H9 (cell line): ENCODE results near the gene DNAH8. TPM values are rescaled to one million over a fixed set of nuclear protein-coding genes. Genes with fewer than 3 reads are reported as not detected.

Experiments used
- DNase-seq: peaks from one replicate; pipeline ENCODE4 v3.0.0-alpha.2; 2017
- H2AFZ ChIP-seq: one replicate; pipeline ENCODE4 v1.6.1; 2013; ENCODE audit warnings: mild to moderate bottlenecking, low read length, control low read depth, moderate library complexity
- H2AK5ac ChIP-seq: 2 replicates; pipeline ENCODE4 v1.6.1; 2013; ENCODE audit warnings: low read length, control low read depth, mixed read lengths; ENCODE audit not compliant: insufficient read length
- H2BK120ac ChIP-seq: one replicate; pipeline ENCODE4 v1.6.1; 2013; ENCODE audit warnings: low read depth, mild to moderate bottlenecking, low read length, control low read depth, inconsistent platforms; ENCODE audit not compliant: poor library complexity, severe bottlenecking
- H2BK12ac ChIP-seq: 2 replicates; pipeline ENCODE4 v1.6.1; 2013; ENCODE audit warnings: low read length, control low read depth, mixed read lengths, low read depth; ENCODE audit not compliant: insufficient read length
- H2BK15ac ChIP-seq: 2 replicates; pipeline ENCODE4 v1.6.1; 2013; ENCODE audit warnings: low read depth, low read length, control low read depth
- H2BK20ac ChIP-seq: one replicate; pipeline ENCODE4 v1.6.1; 2013; ENCODE audit warnings: low read depth, mild to moderate bottlenecking, low read length, control low read depth, inconsistent platforms; ENCODE audit not compliant: poor library complexity, severe bottlenecking
- H2BK5ac ChIP-seq: 2 replicates; pipeline ENCODE4 v1.6.1; 2013; ENCODE audit warnings: low read length, control low read depth, mixed read lengths; ENCODE audit not compliant: insufficient read length
- H3K14ac ChIP-seq: 2 replicates; pipeline ENCODE4 v1.6.1; 2013; ENCODE audit warnings: low read length, control low read depth; ENCODE audit not compliant: insufficient read depth
- H3K18ac ChIP-seq: 2 replicates; pipeline ENCODE4 v1.6.1; 2013; ENCODE audit warnings: low read depth, mild to moderate bottlenecking, mixed read lengths, low read length, control low read depth; ENCODE audit not compliant: insufficient read length
- H3K23ac ChIP-seq: 2 replicates; pipeline ENCODE4 v1.6.1; 2013; ENCODE audit warnings: low read length, control low read depth, mixed read lengths, low read depth; ENCODE audit not compliant: insufficient read length
- H3K23me2 ChIP-seq: 2 replicates; pipeline ENCODE4 v1.6.1; 2013; ENCODE audit warnings: low read depth, mild to moderate bottlenecking, mixed read lengths, low read length, control low read depth; ENCODE audit not compliant: insufficient read length, poor library complexity, severe bottlenecking
- H3K27ac ChIP-seq: 2 replicates; pipeline ENCODE4 v1.5.1; 2013; ENCODE audit warnings: low read length, control low read depth, mixed read lengths, low read depth; ENCODE audit not compliant: insufficient read length
- H3K27me3 ChIP-seq: 2 replicates; pipeline ENCODE4 v1.6.1; 2013; ENCODE audit warnings: low read length, control low read depth, inconsistent platforms; ENCODE audit not compliant: insufficient read depth
- H3K4ac ChIP-seq: 2 replicates; pipeline ENCODE4 v1.6.1; 2013; ENCODE audit warnings: low read depth, mild to moderate bottlenecking, control low read depth, inconsistent platforms, low read length, moderate library complexity
- H3K4me1 ChIP-seq: 2 replicates; pipeline ENCODE4 v1.6.1; 2013; ENCODE audit warnings: low read length, control low read depth, inconsistent platforms; ENCODE audit not compliant: insufficient read depth
- H3K4me2 ChIP-seq: 2 replicates; pipeline ENCODE4 v1.6.1; 2013; ENCODE audit warnings: low read length, control low read depth, mixed read lengths; ENCODE audit not compliant: insufficient read length, insufficient read depth
- H3K56ac ChIP-seq: 2 replicates; pipeline ENCODE4 v1.6.1; 2013; ENCODE audit warnings: low read depth, mild to moderate bottlenecking, mixed read lengths, low read length, control low read depth; ENCODE audit not compliant: insufficient read length
- H3K79me1 ChIP-seq: 2 replicates; pipeline ENCODE4 v1.6.1; 2013; ENCODE audit warnings: low read depth, mild to moderate bottlenecking, moderate library complexity, low read length, control low read depth, inconsistent platforms; ENCODE audit not compliant: insufficient read depth, poor library complexity, severe bottlenecking
- H3K79me2 ChIP-seq: 2 replicates; pipeline ENCODE4 v1.6.1; 2013; ENCODE audit warnings: low read length, control low read depth, inconsistent platforms; ENCODE audit not compliant: insufficient read depth
- H3K9ac ChIP-seq: 2 replicates; pipeline ENCODE4 v1.6.1; 2013; ENCODE audit warnings: low read length, control low read depth, mixed read lengths; ENCODE audit not compliant: insufficient read length; ENCODE audit errors: extremely low read depth
- H3K9me3 ChIP-seq: one replicate; pipeline ENCODE4 v1.6.1; 2013; ENCODE audit warnings: low read depth, low read length, inconsistent platforms; ENCODE audit not compliant: control insufficient read depth
- H3T11ph ChIP-seq: one replicate; pipeline ENCODE4 v1.6.1; 2013; ENCODE audit warnings: mild to moderate bottlenecking, low read length, control low read depth, inconsistent platforms
- H4K20me1 ChIP-seq: one replicate; pipeline ENCODE4 v1.6.1; 2013; ENCODE audit not compliant: control insufficient read depth, insufficient read length, insufficient read depth
- H4K5ac ChIP-seq: 2 replicates; pipeline ENCODE4 v1.6.1; 2013; ENCODE audit warnings: low read depth, mild to moderate bottlenecking, mixed read lengths, low read length, control low read depth; ENCODE audit not compliant: insufficient read length
- H4K8ac ChIP-seq: replicated peaks from 2 replicates; pipeline ENCODE4 v1.6.1; 2013; ENCODE audit warnings: low read length, control low read depth, mixed read lengths, low read depth; ENCODE audit not compliant: insufficient read length
- H4K91ac ChIP-seq: 2 replicates; pipeline ENCODE4 v1.6.1; 2013; ENCODE audit warnings: low read depth, mild to moderate bottlenecking, moderate library complexity, mixed read lengths, low read length, control low read depth; ENCODE audit not compliant: insufficient read length
- H3K27ac Mint-ChIP-seq, 3 experiments: 2 replicates in 2 of 3; 3 replicates in 1 of 3; pipeline ENCODE4 v1.8.0; 2020 to 2021; ENCODE audit warnings: mixed read lengths in 3 of 3, mild to moderate bottlenecking in 1 of 3, moderate library complexity in 1 of 3
- H3K27me3 Mint-ChIP-seq: 2 replicates; pipeline ENCODE4 v1.8.0; 2021; ENCODE audit warnings: low read depth, mild to moderate bottlenecking, moderate library complexity, mixed read lengths
- H3K36me3 Mint-ChIP-seq, 3 experiments: 2 replicates in 2 of 3; 3 replicates in 1 of 3; pipeline ENCODE4 v1.8.0; 2020 to 2021; ENCODE audit warnings: low read depth in 3 of 3, mixed read lengths in 3 of 3; ENCODE audit not compliant: insufficient read depth in 1 of 3
- H3K4me1 Mint-ChIP-seq, 2 experiments: 2 replicates each; pipeline ENCODE4 v1.8.0; 2020; ENCODE audit warnings: mixed read lengths in 2 of 2
- H3K4me3 Mint-ChIP-seq, 2 experiments: 2 replicates in 1 of 2; 3 replicates in 1 of 2; pipeline ENCODE4 v1.8.0; 2020 to 2021; ENCODE audit warnings: mild to moderate bottlenecking in 2 of 2, mixed read lengths in 2 of 2, moderate library complexity in 1 of 2
- H3K9me3 Mint-ChIP-seq, 2 experiments: 2 replicates in 1 of 2; 3 replicates in 1 of 2; pipeline ENCODE4 v1.8.0; 2020; ENCODE audit warnings: mild to moderate bottlenecking in 2 of 2, mixed read lengths in 2 of 2, moderate library complexity in 1 of 2
- CTCF ChIP-seq: fragments of 200-600 bp; sonication (generic); conservative IDR thresholded peaks from 3 replicates; pipeline ENCODE4 v1.8.0; 2021; ENCODE audit warnings: antibody characterized with exemption, mild to moderate bottlenecking
- WGBS: extraction: QIAGEN DNeasy Blood & Tissue Kit; methylation state at CpG from one replicate; pipeline ENCODE4 v1.1.7; 2013; ENCODE audit warnings: missing lambda C conversion rate, low lambda C conversion rate, mixed read lengths; ENCODE audit not compliant: insufficient read length; ENCODE audit errors: extremely low coverage; 5-methylcytosine and 5-hydroxymethylcytosine counted together
- total RNA-seq: library from RNA; stranded (reverse); gene quantifications from 2 replicates; pipeline ENCODE4 v1.2.1, GENCODE V29; 2021

Gene DNAH8
- total RNA-seq, 1 experiment from 2014 or later = not detected

- no peaks in the 10 kb centered on the region for H3K27me3 Mint-ChIP-seq
- no peak overlapping the region for H3T11ph ChIP-seq
- no peak overlapping the region for H3K27ac ChIP-seq
- H2BK5ac ChIP-seq = no peak overlapping the region
- H3K4me3 Mint-ChIP-seq = no peak overlapping the region
- H3K14ac ChIP-seq = no peak overlapping the region
- H3K4ac ChIP-seq = no peak overlapping the region
- H3K4me1 ChIP-seq = no peaks in the 10 kb centered on the region
- no peaks in the 10 kb centered on the region for H4K20me1 ChIP-seq
- no peak overlapping the region for H3K56ac ChIP-seq
- no peaks in the 10 kb centered on the region for H3K79me1 ChIP-seq
- H4K8ac ChIP-seq = no peak overlapping the region
- H2BK15ac ChIP-seq = no peak overlapping the region
- H3K27ac Mint-ChIP-seq = peak overlapping the region in 1 of 3 experiments; percentile 63; a peak in 2 of 7 replicates
- peaks cover 31 to 71% (median 67%) of the 10 kb centered on the region in 3 experiments; a peak in 6 of 7 replicates for H3K36me3 Mint-ChIP-seq
- no peak overlapping the region for H3K9ac ChIP-seq
- H3K9me3 Mint-ChIP-seq = no peaks in the 10 kb centered on the region
- H3K27me3 ChIP-seq = no peaks in the 10 kb centered on the region
- no peak overlapping the region for H2AFZ ChIP-seq
- no peak overlapping the region for H2BK12ac ChIP-seq
- no peak for TF ChIP-seq CTCF
- H3K4me1 Mint-ChIP-seq = peaks cover 0 to 2% of the 10 kb centered on the region in 2 experiments; a peak in 1 of 4 replicates
- H4K5ac ChIP-seq = no peak overlapping the region
- H2BK120ac ChIP-seq = no peak overlapping the region
- no peak overlapping the region for H4K91ac ChIP-seq
- no peak overlapping the region for H3K4me2 ChIP-seq
- no peaks in the 10 kb centered on the region for H3K23me2 ChIP-seq
- H2BK20ac ChIP-seq = no peak overlapping the region
- H3K79me2 ChIP-seq = no peaks in the 10 kb centered on the region
- no CpG with 5 or more reads among the region's 7 CpGs for WGBS
- no peaks in the 10 kb centered on the region for H3K9me3 ChIP-seq
- no peak overlapping the region for H3K23ac ChIP-seq
- no peak overlapping the region for H2AK5ac ChIP-seq
- no peak overlapping the region for H3K18ac ChIP-seq
- no peak for DNase-seq
Observed at GRCh38 chr6:38678178-38678760, 36.8 kb upstream of the DNAH8 start.
